ENCODE measurements around the gene PHKG1. TPM values are rescaled to one million over a fixed set of nuclear protein-coding genes. Genes with fewer than 3 reads are reported as not detected.

Gene PHKG1
- total and polyA plus RNA-seq, 2 of the 4 experiments (the other 2 are of a cell fraction): 0.62 to 0.72 TPM

DNA sequence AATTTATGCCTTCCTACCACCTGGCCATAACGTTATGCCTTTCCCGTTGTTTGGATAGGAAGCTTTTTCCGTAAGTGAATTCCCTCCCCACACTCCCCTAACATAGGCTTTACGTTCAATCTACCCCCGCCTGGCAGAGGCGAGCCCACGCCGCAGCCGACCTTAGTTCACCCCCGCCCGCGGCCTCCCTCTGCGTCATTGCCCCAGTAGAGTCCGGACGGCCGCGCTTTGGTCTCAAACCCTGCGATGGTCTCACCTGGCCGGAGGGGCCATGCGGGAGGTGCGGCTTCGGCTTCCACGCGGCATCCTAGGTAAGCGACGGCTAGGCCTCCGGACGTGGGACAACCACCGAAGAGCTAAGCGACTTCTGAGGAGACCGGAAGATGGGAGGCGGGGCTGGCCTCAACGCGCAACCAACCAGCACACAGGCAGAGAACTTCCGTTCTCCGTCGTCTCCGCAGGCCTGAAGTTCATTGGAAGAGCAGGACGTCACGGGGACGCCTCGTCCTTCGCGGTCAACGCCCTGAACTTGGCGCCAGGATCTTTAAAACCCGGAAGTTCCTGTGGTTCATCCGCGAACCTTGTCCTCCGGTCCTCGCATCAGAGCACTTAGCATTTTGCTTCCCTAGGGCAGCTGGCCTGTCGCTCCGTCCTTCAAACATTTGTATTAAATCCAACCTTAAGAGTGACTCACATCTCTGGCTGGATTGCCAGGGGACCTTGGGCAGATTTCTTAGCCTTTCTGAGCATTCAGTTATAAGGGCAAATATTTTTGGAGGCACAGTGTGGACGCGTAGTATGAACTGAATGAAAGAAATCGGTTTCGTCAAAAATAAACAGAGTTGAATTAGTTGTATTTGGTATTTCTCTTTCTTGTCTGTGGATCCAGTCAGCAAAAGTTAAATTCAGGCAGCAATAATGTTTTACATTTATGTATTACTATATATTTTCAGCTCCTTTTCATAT lies 13.6 kb upstream of the PHKG1 start, which contains the start of gene CHCHD2:
Gene CHCHD2 (minus strand): TSS at position 369 of the 966 bp plus-strand sequence. CDS start 63 bp downstream, at position 306.
- H2BK120ac ChIP-seq (ENCODE audit: low read depth, low read length): no peak within 1 kb of the TSS
- peaks cover 17% of the 10 kb centered on the region for H4K20me1 ChIP-seq (ENCODE audit: insufficient read depth, low read length)
- in situ Hi-C loops (cut with MboI; ENCODE audit: low sequenced_read_pairs) (no loop called here), dilution Hi-C loops (cut with HindIII; ENCODE audit: low sequenced_read_pairs, unreplicated experiment) (no loop called here), intact Hi-C loops (cut with micrococcal nuclease) (no loop called here)
- 0 out of 2 replicates have a peak within 1 kb of the TSS, but pooled peaks have one; percentile 37 for H4K91ac ChIP-seq (ENCODE audit: insufficient read depth, low read depth, low read length)
- H4K8ac ChIP-seq (ENCODE audit: low read depth in 2 of 2, low read length in 2 of 2): peak within 1 kb of the TSS; percentile 95 to 96
- peak within 1 kb of the TSS; percentile 93 for H2AK9ac ChIP-seq (replicated peaks; ENCODE audit: low read depth, low read length, poor library complexity)
- H2AK5ac ChIP-seq (ENCODE audit: low read depth, low read length): peak within 1 kb of the TSS; percentile 20; the same call in 1 of the 2 replicates
- ChIA-PET POLR2A (ENCODE audit: unreplicated experiment) (interaction anchor here (0.6 kb wide), 1 partner anchor 42 kb away, joined by 10 read pairs; no protein-coding TSS in a partner anchor), CTCF (interaction anchor here (1.0 kb wide), 2 partner anchors 13 to 27 kb away, joined by 3 read pairs; partner anchors contain the start of gene PHKG1)
- peak within 1 kb of the TSS; percentile 26; the same call in 1 of the 2 replicates for H3K23ac ChIP-seq (ENCODE audit: low read depth, low read length)
- H3K14ac ChIP-seq (replicated peaks; ENCODE audit: low read depth, low read length): peak within 1 kb of the TSS; percentile 61
- peak within 1 kb of the TSS; percentile 95 for H4K5ac ChIP-seq (ENCODE audit: low read depth, low read length)
- no peaks in the 10 kb centered on the region for H3K9me3 ChIP-seq (ENCODE audit: control insufficient read depth, insufficient read depth, low read length)
- H3K56ac ChIP-seq (ENCODE audit: extremely low read depth, insufficient read depth, low read length): peak within 1 kb of the TSS; percentile 81
- peak within 1 kb of the TSS; percentile 76 for H3K4ac ChIP-seq (ENCODE audit: low read depth, low read length)
- no peak within 1 kb of the TSS for H3K18ac ChIP-seq (ENCODE audit: low read depth, low read length)
- peak within 1 kb of the TSS; percentile 70 for H3K4me3 ChIP-seq (ENCODE audit: insufficient read depth, low read depth, low read length)
- no peak within 1 kb of the TSS for H2BK20ac ChIP-seq (ENCODE audit: low read depth, low read length)
- H3K27me3 ChIP-seq (ENCODE audit: control insufficient read depth, insufficient read depth, low read length): no peaks in the 10 kb centered on the region
- H3K9me1 ChIP-seq (ENCODE audit: insufficient read depth, low read length): no peaks in the 10 kb centered on the region
- peak within 1 kb of the TSS; percentile 93 for H3K4me2 ChIP-seq (ENCODE audit: low read depth, low read length)
- peak; percentile 99 for ATAC-seq (ENCODE audit: low read depth)
- H2AFZ ChIP-seq (replicated peaks; ENCODE audit: low read length, poor library complexity): peak within 1 kb of the TSS; percentile 90
- 0% methylated on average over 21 of the region's 57 CpGs; no CpG with 5 or more reads in 1 of the 2 experiments for WGBS, 2 experiments (ENCODE audit: extremely low coverage in 2 of 2, insufficient read length in 1 of 2)
- peaks cover 12% of the 10 kb centered on the region for H3K36me3 ChIP-seq (ENCODE audit: control insufficient read depth, insufficient read depth, low read length)
- peak within 1 kb of the TSS; percentile 76 for H3K27ac ChIP-seq (ENCODE audit: insufficient read depth, low read length)
- H3K79me1 ChIP-seq (ENCODE audit: low read depth in 1 of 2, low read length in 2 of 2): peaks cover 0 to 23% of the 10 kb centered on the region in 2 experiments; a peak in 2 of 4 replicates
- peak within 1 kb of the TSS; percentile 60 for H2BK5ac ChIP-seq (ENCODE audit: low read depth, low read length, poor library complexity, severe bottlenecking)
- DNase-seq: peak; percentile 99
- BruUV-seq (replicated peaks): no TSS peak
- no peak within 1 kb of the TSS for H2BK15ac ChIP-seq (ENCODE audit: low read depth, low read length)
- H3K4me1 ChIP-seq (ENCODE audit: control insufficient read depth, insufficient read depth, low read length): no peaks in the 10 kb centered on the region
- H3K9ac ChIP-seq (ENCODE audit: low read depth, low read length): peak within 1 kb of the TSS; percentile 84
- TF ChIP-seq, protein P1, sequence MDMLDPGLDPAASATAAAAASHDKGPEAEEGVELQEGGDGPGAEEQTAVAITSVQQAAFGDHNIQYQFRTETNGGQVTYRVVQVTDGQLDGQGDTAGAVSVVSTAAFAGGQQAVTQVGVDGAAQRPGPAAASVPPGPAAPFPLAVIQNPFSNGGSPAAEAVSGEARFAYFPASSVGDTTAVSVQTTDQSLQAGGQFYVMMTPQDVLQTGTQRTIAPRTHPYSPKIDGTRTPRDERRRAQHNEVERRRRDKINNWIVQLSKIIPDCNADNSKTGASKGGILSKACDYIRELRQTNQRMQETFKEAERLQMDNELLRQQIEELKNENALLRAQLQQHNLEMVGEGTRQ (IDR thresholded peaks at IDR 0.05; ENCODE audit: low read depth, low read length): peak; percentile 83
- TF ChIP-seq NFE2L2 (IDR thresholded peaks at IDR 0.05; ENCODE audit: low read depth, low read length): no peak
- TF ChIP-seq, protein P2, sequence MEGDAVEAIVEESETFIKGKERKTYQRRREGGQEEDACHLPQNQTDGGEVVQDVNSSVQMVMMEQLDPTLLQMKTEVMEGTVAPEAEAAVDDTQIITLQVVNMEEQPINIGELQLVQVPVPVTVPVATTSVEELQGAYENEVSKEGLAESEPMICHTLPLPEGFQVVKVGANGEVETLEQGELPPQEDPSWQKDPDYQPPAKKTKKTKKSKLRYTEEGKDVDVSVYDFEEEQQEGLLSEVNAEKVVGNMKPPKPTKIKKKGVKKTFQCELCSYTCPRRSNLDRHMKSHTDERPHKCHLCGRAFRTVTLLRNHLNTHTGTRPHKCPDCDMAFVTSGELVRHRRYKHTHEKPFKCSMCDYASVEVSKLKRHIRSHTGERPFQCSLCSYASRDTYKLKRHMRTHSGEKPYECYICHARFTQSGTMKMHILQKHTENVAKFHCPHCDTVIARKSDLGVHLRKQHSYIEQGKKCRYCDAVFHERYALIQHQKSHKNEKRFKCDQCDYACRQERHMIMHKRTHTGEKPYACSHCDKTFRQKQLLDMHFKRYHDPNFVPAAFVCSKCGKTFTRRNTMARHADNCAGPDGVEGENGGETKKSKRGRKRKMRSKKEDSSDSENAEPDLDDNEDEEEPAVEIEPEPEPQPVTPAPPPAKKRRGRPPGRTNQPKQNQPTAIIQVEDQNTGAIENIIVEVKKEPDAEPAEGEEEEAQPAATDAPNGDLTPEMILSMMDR (conservative IDR thresholded peaks at IDR 0.05; ENCODE audit: low read depth, low read length): no peak
- TF ChIP-seq, protein P3, sequence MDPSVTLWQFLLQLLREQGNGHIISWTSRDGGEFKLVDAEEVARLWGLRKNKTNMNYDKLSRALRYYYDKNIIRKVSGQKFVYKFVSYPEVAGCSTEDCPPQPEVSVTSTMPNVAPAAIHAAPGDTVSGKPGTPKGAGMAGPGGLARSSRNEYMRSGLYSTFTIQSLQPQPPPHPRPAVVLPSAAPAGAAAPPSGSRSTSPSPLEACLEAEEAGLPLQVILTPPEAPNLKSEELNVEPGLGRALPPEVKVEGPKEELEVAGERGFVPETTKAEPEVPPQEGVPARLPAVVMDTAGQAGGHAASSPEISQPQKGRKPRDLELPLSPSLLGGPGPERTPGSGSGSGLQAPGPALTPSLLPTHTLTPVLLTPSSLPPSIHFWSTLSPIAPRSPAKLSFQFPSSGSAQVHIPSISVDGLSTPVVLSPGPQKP (IDR thresholded peaks at IDR 0.05; ENCODE audit: borderline replicate concordance, low read depth, low read length): no peak
- peak; percentile 23; the same call in 1 of the 2 replicates for TF ChIP-seq MXI1 (IDR thresholded peaks at IDR 0.05; ENCODE audit: borderline replicate concordance, low read depth, low read length)
- TF ChIP-seq MAFK (IDR thresholded peaks at IDR 0.05; ENCODE audit: low read depth, low read length): no peak
- peak; percentile 56; the same call in 1 of the 2 replicates for TF ChIP-seq MAZ (IDR thresholded peaks at IDR 0.05; ENCODE audit: borderline replicate concordance, low read depth, low read length)
- TF ChIP-seq RCOR1 (IDR thresholded peaks at IDR 0.05; ENCODE audit: insufficient replicate concordance, low read length): no peak
- TF ChIP-seq SMC3 (IDR thresholded peaks at IDR 0.05; ENCODE audit: low read depth, low read length): no peak
- TF ChIP-seq FOS (IDR thresholded peaks at IDR 0.05; ENCODE audit: low read depth, low read length): 0 out of 2 replicates have a peak, but pooled peaks have one; percentile 20
- no peak for TF ChIP-seq RFX5 (IDR thresholded peaks at IDR 0.05; ENCODE audit: low read depth, low read length)
- TF ChIP-seq RAD21 (IDR thresholded peaks at IDR 0.05; ENCODE audit: low read length): no peak
